ENCODE measurements around the gene NEDD8. TPM values are rescaled to one million over a fixed set of nuclear protein-coding genes. Genes with fewer than 3 reads are reported as not detected.

Gene NEDD8
- polyA plus RNA-seq, 6 donors from 2014 or later: 306 to 385 (median 326) TPM

GRCh38 chr14:24271134-24271833 is 39.1 kb upstream of the NEDD8 start, which contains the start of gene RABGGTA:
TSS of gene RABGGTA (minus strand) at chr14:24271597. CDS start at chr14:24271115, 482 bp downstream.
- Mint-ChIP-seq H3K27me3 (no peaks in the 10 kb centered on the region), H3K9me3 (no peaks in the 10 kb centered on the region), H3K4me3 (peak within 1 kb of the TSS; percentile 77 to 94 (median 91)), H3K4me1 (peaks cover 33 to 46% (median 43%) of the 10 kb centered on the region in 3 donors), H3K36me3 (peaks cover 7 to 14% of the 10 kb centered on the region in 2 donors), H3K27ac (peak within 1 kb of the TSS; percentile 95 to 100 (median 99))
- peak; percentile 94 for DNase-seq
- ATAC-seq (ENCODE audit: low read depth in 2 of 2): peak; percentile 82

- Mint-ChIP-seq H3K27ac (peak overlapping the region; percentile 82 to 100 (median 96)), H3K36me3 (peaks cover 7 to 15% of the 10 kb centered on the region in 2 donors), H3K4me1 (peaks cover 33 to 46% (median 45%) of the 10 kb centered on the region in 3 donors), H3K9me3 (no peaks in the 10 kb centered on the region), H3K27me3 (no peaks in the 10 kb centered on the region), H3K4me3 (peak overlapping the region; percentile 77 to 94 (median 91))
- DNase-seq (no peak), ATAC-seq (ENCODE audit: low read depth in 2 of 2) (peak; percentile 1)
Measured at GRCh38 chr14:24270537-24271133, 38.5 kb upstream of the NEDD8 start.

- Mint-ChIP-seq H3K4me1 (peaks cover 27 to 45% (median 45%) of the 10 kb centered on the region in 3 donors), H3K27ac (peak overlapping the region; percentile 7 to 95 (median 54)), H3K4me3 (peak overlapping the region; percentile 77 to 94 (median 91)), H3K9me3 (no peaks in the 10 kb centered on the region), H3K36me3 (peaks cover 7 to 15% of the 10 kb centered on the region in 2 donors), H3K27me3 (no peaks in the 10 kb centered on the region)
- DNase-seq: no peak
- ATAC-seq (ENCODE audit: low read depth in 2 of 2): no peak
Measured at GRCh38 chr14:24269910-24270536, 37.9 kb upstream of the NEDD8 start.

DNA sequence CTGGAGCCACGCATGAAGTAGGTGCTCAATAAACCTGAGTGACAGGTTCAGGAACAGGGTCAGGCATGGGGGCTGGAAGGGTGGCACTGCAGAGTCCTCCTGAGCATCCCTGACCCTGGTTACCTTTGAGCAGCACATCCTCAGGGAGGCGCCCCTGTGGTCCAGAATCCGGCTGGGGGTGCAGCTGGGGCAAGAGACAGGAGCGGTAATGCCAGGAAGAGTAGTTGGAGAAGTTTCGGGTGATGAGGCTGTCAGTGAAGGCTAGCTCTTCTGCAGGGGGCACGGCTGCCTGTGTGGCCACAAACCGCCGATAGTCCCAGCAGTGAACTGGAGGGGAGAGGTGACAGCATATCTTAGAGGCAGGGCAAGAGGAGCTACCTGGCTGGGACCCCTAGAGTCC is 37.2 kb upstream of the NEDD8 start:
- ATAC-seq (ENCODE audit: low read depth in 2 of 2): no peak
- no peaks in the 10 kb centered on the region for H3K9me3 Mint-ChIP-seq
- H3K27ac Mint-ChIP-seq: peak overlapping the region in 1 of 6 donors; percentile 57
- peaks cover 7 to 15% of the 10 kb centered on the region in 2 donors for H3K36me3 Mint-ChIP-seq
- H3K4me1 Mint-ChIP-seq: peaks cover 26 to 45% (median 41%) of the 10 kb centered on the region in 3 donors
- no peak for DNase-seq
- H3K4me3 Mint-ChIP-seq: peak overlapping the region in 3 of 8 donors; percentile 2 to 68 (median 6)
- H3K27me3 Mint-ChIP-seq: no peaks in the 10 kb centered on the region

GRCh38 chr14:24268225-24268624 is 36.1 kb upstream of the NEDD8 start:
- peaks cover 7 to 15% of the 10 kb centered on the region in 2 donors for H3K36me3 Mint-ChIP-seq
- H3K4me1 Mint-ChIP-seq: peaks cover 20 to 35% (median 29%) of the 10 kb centered on the region in 3 donors
- no peaks in the 10 kb centered on the region for H3K9me3 Mint-ChIP-seq
- no peaks in the 10 kb centered on the region for H3K27me3 Mint-ChIP-seq
- DNase-seq: no peak
- H3K4me3 Mint-ChIP-seq: no peak overlapping the region
- no peak for ATAC-seq (ENCODE audit: low read depth in 2 of 2)
- no peak overlapping the region for H3K27ac Mint-ChIP-seq

DNA sequence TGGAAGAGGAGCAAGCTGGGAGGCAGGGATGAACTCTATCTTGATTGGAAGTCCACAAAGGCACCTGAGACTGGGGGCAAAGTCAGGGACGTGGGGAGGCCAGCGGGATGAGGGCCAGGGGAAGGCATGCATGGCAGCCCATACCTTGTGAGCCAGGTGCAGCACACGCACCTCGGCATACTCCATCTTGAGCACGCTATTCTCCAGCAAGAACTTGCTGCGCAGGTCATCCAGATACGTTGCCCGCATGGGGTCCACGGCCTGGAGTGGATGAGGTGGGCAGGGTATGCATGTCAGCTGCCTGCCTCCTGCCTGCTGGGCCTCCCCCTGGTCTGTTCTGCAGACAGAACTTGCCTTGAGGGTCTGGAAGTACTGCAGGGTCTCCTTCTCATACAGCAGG is 35.3 kb upstream of the NEDD8 start:
- ATAC-seq (ENCODE audit: low read depth in 2 of 2) (no peak), DNase-seq (no peak)
- Mint-ChIP-seq H3K4me3 (no peak overlapping the region), H3K4me1 (peaks cover 15 to 31% (median 24%) of the 10 kb centered on the region in 3 donors), H3K27ac (peak overlapping the region in 1 of 6 donors; percentile 76), H3K9me3 (no peaks in the 10 kb centered on the region), H3K36me3 (peaks cover 7 to 15% of the 10 kb centered on the region in 2 donors), H3K27me3 (no peaks in the 10 kb centered on the region)

DNA sequence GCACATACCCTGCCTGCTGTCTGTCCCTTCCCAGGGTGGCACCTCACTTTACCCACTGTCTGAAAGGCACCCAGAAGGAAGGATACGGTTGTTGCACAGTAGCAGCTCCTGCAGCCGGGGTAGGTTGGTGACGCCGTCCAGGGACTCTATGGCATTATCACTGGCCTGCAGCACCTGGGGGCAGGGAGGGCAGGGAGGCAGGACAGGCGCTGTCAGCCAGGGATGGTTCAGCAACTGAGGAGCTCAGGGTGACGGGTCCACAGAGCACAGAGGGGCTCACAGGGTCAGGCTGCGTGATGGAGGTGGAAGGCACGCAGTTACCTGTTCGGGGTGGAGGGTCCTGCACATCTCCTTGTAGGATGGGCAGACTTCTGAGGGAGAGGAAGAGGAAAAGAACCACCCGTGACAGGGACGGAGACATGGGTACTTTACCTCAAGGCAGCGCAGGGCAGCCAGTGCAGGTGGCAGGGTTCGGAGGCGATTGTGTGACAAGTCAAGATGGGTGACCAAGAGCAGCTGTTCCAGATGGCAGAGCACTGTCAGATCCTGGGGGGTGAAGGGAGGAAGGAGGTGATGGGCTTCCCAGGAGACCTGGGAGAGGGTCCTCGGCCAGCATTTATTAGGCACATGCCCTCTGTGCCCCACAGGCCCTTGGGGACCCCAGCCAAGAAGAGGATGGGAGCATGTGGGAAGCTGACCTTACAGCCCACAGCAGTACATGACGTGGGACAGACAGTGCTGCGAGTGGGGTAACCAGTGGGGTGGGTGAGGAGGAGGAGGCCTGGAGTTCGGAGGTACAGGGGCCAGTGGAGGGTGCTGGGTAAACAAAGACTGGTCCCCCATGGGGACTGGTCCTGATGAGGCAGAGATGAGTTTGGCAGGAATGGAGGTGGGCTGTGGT is 34.4 kb upstream of the NEDD8 start:
- Mint-ChIP-seq H3K4me1 (peaks cover 6 to 22% (median 15%) of the 10 kb centered on the region in 3 donors), H3K4me3 (peak overlapping the region in 1 of 8 donors; percentile 6), H3K9me3 (no peaks in the 10 kb centered on the region), H3K27ac (peak overlapping the region in 3 of 6 donors; percentile 18 to 69 (median 69)), H3K27me3 (no peaks in the 10 kb centered on the region), H3K36me3 (peaks cover 7 to 15% of the 10 kb centered on the region in 2 donors)
- no peak for ATAC-seq (ENCODE audit: low read depth in 2 of 2)
- no peak for DNase-seq

GRCh38 chr14:24264298-24264697 is 32.1 kb upstream of the NEDD8 start:
- DNase-seq (no peak), ATAC-seq (ENCODE audit: low read depth in 2 of 2) (no peak)
- Mint-ChIP-seq H3K27ac (peak overlapping the region in 1 of 6 donors; percentile 84), H3K4me1 (peaks cover 0 to 14% (median 9%) of the 10 kb centered on the region in 3 donors), H3K36me3 (peaks cover 7 to 22% of the 10 kb centered on the region in 2 donors), H3K27me3 (no peaks in the 10 kb centered on the region), H3K4me3 (no peak overlapping the region), H3K9me3 (no peaks in the 10 kb centered on the region)

DNA sequence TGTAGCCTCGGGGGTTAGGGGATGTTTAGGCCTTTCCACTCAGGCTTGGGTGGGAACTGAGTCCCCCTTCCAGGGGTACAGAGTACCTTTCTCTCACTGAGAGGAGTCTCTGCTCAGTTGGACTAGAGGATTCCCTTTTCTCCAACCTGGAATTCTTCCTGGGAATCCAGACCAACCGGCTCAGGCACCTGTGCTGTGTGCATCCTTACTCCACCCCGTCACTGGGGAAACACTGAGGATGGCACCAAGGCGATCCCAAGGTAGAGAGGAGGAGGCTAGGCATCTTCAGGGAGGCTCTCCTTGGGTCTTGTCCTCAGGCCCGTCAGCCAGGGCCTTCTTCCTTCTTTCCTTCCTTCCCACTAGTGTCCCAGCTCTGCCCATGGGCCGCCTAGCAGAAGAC is 31.7 kb upstream of the NEDD8 start:
- Mint-ChIP-seq H3K9me3 (no peaks in the 10 kb centered on the region), H3K4me1 (peaks cover 0 to 14% (median 9%) of the 10 kb centered on the region in 3 donors), H3K27ac (no peak overlapping the region), H3K4me3 (no peak overlapping the region), H3K36me3 (peaks cover 7 to 22% of the 10 kb centered on the region in 2 donors), H3K27me3 (no peaks in the 10 kb centered on the region)
- DNase-seq (no peak), ATAC-seq (ENCODE audit: low read depth in 2 of 2) (no peak)

DNA sequence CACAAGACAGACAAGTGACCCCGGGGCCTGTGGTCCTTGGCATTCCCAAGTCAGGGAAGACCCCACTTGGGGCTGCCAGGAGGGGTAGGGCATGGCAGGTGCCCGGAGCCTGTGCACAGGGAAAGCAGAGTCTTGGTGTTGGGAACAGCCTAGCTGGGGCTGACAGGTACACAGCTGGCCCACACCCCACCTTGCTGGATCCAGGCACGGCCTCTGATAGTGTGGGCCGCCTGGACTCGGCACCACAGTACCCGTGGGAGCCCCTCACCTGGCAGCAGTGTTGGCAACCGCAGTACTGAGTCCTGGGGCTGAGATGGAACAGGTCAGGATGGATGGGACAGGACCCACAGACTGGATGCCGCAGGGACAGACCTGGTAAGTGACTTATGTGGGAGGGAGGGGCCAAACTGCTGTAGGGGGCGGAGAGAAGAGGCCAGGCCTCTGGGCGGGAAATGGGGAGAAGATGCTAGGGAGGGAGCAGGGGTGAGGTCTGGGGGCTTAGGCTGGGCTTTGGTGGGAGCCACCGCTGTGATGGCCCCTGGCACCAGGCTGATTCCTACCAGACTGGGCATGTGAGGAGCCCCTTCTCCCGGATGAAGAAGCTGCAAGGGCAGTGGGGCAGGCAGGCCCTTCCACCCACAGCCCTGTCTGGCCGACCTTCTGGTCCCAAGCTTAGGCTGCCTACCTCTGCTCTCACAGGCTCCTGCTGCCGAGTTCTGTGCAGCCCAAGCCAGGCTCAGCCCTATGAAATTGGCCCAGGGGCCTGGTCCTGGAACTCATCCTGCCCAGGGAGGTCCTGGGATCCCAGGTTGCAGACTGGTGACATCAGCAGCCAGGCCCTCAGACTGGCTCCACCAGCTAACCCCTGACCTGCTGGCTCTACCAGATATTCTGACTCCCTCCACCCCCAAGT is 30.9 kb upstream of the NEDD8 start, which contains the start of gene TGM1:
TSS of gene TGM1 (minus strand) at position 357 of the 913 bp plus-strand sequence. CDS start 825 bp downstream, outside the sequence.
- Mint-ChIP-seq H3K36me3 (peaks cover 7 to 22% of the 10 kb centered on the region in 2 donors), H3K4me3 (no peak within 1 kb of the TSS), H3K27me3 (no peaks in the 10 kb centered on the region), H3K4me1 (peaks cover 0 to 14% (median 6%) of the 10 kb centered on the region in 3 donors), H3K9me3 (no peaks in the 10 kb centered on the region), H3K27ac (peak within 1 kb of the TSS in 3 of 6 donors; percentile 50 to 86 (median 61))
- DNase-seq (no peak), ATAC-seq (ENCODE audit: low read depth in 2 of 2) (no peak)

- H3K4me3 Mint-ChIP-seq: no peak overlapping the region
- H3K36me3 Mint-ChIP-seq: peaks cover 3 to 16% of the 10 kb centered on the region in 2 donors
- H3K27me3 Mint-ChIP-seq: no peaks in the 10 kb centered on the region
- peaks cover 0 to 9% (median 3%) of the 10 kb centered on the region in 3 donors for H3K4me1 Mint-ChIP-seq
- ATAC-seq (ENCODE audit: low read depth in 2 of 2) (no peak), DNase-seq (no peak)
- H3K27ac Mint-ChIP-seq: peak overlapping the region in 1 of 6 donors; percentile 49
- no peaks in the 10 kb centered on the region for H3K9me3 Mint-ChIP-seq
Measured at GRCh38 chr14:24261969-24262327, 29.8 kb upstream of the NEDD8 start.
